ENCODE data around the gene CRACDL.

DNA sequence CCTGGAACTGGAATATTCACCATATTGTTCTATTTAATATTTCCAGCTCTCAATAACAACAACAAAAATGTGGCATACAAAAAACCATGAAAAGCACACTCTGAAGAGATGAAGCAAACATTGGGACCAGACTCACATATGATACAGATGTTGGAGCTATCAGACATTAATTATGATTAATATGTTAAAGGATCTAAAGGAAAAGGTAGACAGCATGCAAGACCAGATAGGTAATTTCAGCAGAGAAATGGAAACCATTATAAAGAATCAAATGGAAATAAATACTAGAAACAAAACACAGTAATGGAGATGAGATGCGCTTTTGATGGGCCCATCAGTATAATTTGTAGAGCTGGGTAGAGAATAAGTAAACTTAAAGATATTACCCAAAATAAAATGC lies 154.2 kb downstream of the CRACDL start:
- TF ChIP-seq, protein P1, sequence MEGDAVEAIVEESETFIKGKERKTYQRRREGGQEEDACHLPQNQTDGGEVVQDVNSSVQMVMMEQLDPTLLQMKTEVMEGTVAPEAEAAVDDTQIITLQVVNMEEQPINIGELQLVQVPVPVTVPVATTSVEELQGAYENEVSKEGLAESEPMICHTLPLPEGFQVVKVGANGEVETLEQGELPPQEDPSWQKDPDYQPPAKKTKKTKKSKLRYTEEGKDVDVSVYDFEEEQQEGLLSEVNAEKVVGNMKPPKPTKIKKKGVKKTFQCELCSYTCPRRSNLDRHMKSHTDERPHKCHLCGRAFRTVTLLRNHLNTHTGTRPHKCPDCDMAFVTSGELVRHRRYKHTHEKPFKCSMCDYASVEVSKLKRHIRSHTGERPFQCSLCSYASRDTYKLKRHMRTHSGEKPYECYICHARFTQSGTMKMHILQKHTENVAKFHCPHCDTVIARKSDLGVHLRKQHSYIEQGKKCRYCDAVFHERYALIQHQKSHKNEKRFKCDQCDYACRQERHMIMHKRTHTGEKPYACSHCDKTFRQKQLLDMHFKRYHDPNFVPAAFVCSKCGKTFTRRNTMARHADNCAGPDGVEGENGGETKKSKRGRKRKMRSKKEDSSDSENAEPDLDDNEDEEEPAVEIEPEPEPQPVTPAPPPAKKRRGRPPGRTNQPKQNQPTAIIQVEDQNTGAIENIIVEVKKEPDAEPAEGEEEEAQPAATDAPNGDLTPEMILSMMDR (IDR thresholded peaks at IDR 0.05): no peak
- TF ChIP-seq, protein P2, sequence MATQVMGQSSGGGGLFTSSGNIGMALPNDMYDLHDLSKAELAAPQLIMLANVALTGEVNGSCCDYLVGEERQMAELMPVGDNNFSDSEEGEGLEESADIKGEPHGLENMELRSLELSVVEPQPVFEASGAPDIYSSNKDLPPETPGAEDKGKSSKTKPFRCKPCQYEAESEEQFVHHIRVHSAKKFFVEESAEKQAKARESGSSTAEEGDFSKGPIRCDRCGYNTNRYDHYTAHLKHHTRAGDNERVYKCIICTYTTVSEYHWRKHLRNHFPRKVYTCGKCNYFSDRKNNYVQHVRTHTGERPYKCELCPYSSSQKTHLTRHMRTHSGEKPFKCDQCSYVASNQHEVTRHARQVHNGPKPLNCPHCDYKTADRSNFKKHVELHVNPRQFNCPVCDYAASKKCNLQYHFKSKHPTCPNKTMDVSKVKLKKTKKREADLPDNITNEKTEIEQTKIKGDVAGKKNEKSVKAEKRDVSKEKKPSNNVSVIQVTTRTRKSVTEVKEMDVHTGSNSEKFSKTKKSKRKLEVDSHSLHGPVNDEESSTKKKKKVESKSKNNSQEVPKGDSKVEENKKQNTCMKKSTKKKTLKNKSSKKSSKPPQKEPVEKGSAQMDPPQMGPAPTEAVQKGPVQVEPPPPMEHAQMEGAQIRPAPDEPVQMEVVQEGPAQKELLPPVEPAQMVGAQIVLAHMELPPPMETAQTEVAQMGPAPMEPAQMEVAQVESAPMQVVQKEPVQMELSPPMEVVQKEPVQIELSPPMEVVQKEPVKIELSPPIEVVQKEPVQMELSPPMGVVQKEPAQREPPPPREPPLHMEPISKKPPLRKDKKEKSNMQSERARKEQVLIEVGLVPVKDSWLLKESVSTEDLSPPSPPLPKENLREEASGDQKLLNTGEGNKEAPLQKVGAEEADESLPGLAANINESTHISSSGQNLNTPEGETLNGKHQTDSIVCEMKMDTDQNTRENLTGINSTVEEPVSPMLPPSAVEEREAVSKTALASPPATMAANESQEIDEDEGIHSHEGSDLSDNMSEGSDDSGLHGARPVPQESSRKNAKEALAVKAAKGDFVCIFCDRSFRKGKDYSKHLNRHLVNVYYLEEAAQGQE (IDR thresholded peaks at IDR 0.05; ENCODE audit: insufficient read depth in 1 of 2, low read depth in 2 of 2, low read length in 1 of 2): no peak
- TF ChIP-seq TCF7L2 (IDR thresholded peaks at IDR 0.05; ENCODE audit: low read depth, low read length): no peak

Data from Panc1 (cell line).